SK-N-SH (cell line): Measurements from ENCODE around the gene DOC2A. TPM values are rescaled to one million over a fixed set of nuclear protein-coding genes. Genes with fewer than 3 reads are reported as not detected.

Experiments
- CTCF ChIA-PET: fragments of 300-600, 350-600 bp; formaldehyde crosslinking; extraction: SDS; loops from one replicate; lab custom pipeline; 2021; lab: Yijun Ruan, JAX
- POLR2A ChIA-PET: fragments of 350-600 bp; sonication (Branson Sonifier 250); formaldehyde crosslinking; extraction: SDS; loops from one replicate; lab custom pipeline; 2020; ENCODE audit warnings: antibody characterized with exemption, inconsistent platforms; lab: Yijun Ruan, JAX
- DNase-seq: peaks from one replicate; pipeline ENCODE4 v3.0.0; 2012
- H2AFZ ChIP-seq: fragments of 200-600 bp; sonication (generic); 2 replicates; pipeline ENCODE4 v1.8.1; 2016; ENCODE audit warnings: antibody characterized with exemption, mild to moderate bottlenecking, low read depth
- H3F3A ChIP-seq: fragments of 200-600 bp; sonication (generic); replicated peaks from 2 replicates; pipeline ENCODE3; 2016; ENCODE audit warnings: antibody characterized with exemption, mild to moderate bottlenecking; ENCODE audit not compliant: insufficient read depth
- H3K27ac ChIP-seq, 2 experiments: fragments of 200-500 bp in 1 of 2; fragments of 200-600 bp in 1 of 2; sonication (Bioruptor generic) in 1 of 2; sonication (generic), shearing (Covaris generic) in 1 of 2; 2 replicates each; pipeline versions ENCODE4 v1.5.1 to v1.6.1; 2014 to 2016; ENCODE audit warnings: low read depth in 2 of 2, inconsistent platforms in 1 of 2, low read length in 1 of 2, mild to moderate bottlenecking in 1 of 2, mixed read lengths in 1 of 2
- H3K27me3 ChIP-seq: fragments of 200-600 bp; sonication (generic), shearing (Covaris generic); 2 replicates; pipeline ENCODE4 v1.6.1; 2016; ENCODE audit warnings: mixed run types; ENCODE audit not compliant: insufficient read depth
- H3K36me3 ChIP-seq, 2 experiments: fragments of 200-500 bp in 1 of 2; fragments of 200-600 bp in 1 of 2; sonication (Bioruptor generic) in 1 of 2; sonication (generic) in 1 of 2; replicated peaks in 1 of 2; 2 replicates each; pipeline versions ENCODE3 to v1.5.1; 2014 to 2016; ENCODE audit warnings: low read length in 1 of 2, mild to moderate bottlenecking in 1 of 2; ENCODE audit not compliant: insufficient read depth in 2 of 2, control insufficient read depth in 1 of 2
- H3K4me1 ChIP-seq, 2 experiments: fragments of 200-500 bp in 1 of 2; fragments of 200-600 bp in 1 of 2; sonication (Bioruptor generic) in 1 of 2; sonication (generic), shearing (Covaris generic) in 1 of 2; 2 replicates each; pipeline versions ENCODE4 v1.5.1 to v1.6.1; 2014 to 2016; ENCODE audit warnings: low read depth in 1 of 2, low read length in 1 of 2, mixed run types in 1 of 2; ENCODE audit not compliant: insufficient read depth in 2 of 2, control insufficient read depth in 1 of 2
- H3K4me2 ChIP-seq: fragments of 200-600 bp; sonication (generic), shearing (Covaris generic); 2 replicates; pipeline ENCODE4 v1.6.1; 2017; ENCODE audit warnings: mixed run types
- H3K4me3 ChIP-seq, 2 experiments: fragments of 200-500 bp in 1 of 2; fragments of 200-600 bp in 1 of 2; sonication (Bioruptor generic) in 1 of 2; sonication (generic), shearing (Covaris generic) in 1 of 2; 2 replicates each; pipeline versions ENCODE4 v1.5.1 to v1.8.1; 2014 to 2016; ENCODE audit warnings: low read depth in 2 of 2, inconsistent platforms in 1 of 2, low read length in 1 of 2, mild to moderate bottlenecking in 1 of 2, mixed read lengths in 1 of 2, moderate library complexity in 1 of 2
- H3K79me2 ChIP-seq: fragments of 200-600 bp; sonication (generic); 2 replicates; pipeline ENCODE4 v1.8.1; 2017; ENCODE audit warnings: mild to moderate bottlenecking; ENCODE audit not compliant: insufficient read depth
- H3K9ac ChIP-seq: fragments of 200-600 bp; sonication (generic); 2 replicates; pipeline ENCODE4 v1.6.1; 2017; ENCODE audit warnings: mixed run types
- H3K9me2 ChIP-seq: fragments of 200-600 bp; sonication (generic); 2 replicates; pipeline ENCODE4 v1.6.1; 2017; ENCODE audit warnings: mixed run types
- H3K9me3 ChIP-seq: fragments of 200-600 bp; sonication (generic); 2 replicates; pipeline ENCODE4 v1.6.1; 2017; ENCODE audit warnings: mixed run types, mild to moderate bottlenecking, moderate library complexity
- H4K20me1 ChIP-seq: fragments of 200-600 bp; sonication (generic); 2 replicates; pipeline ENCODE4 v1.6.1; 2017; ENCODE audit warnings: mild to moderate bottlenecking, mixed run types; ENCODE audit not compliant: insufficient read depth
- CHD2 ChIP-seq: fragments of 150-350 bp; IDR thresholded peaks from 2 replicates; pipeline ENCODE4 v1.6.1; 2018; ENCODE audit warnings: low read length; ENCODE audit not compliant: partially characterized antibody
- FOSL2 ChIP-seq: IDR thresholded peaks from 2 replicates; pipeline ENCODE4 v1.4.0; 2012; ENCODE audit warnings: low read depth, mild to moderate bottlenecking, moderate library complexity, borderline replicate concordance
- GATA2 ChIP-seq: sonication (generic); formaldehyde crosslinking; IDR thresholded peaks from 2 replicates; pipeline ENCODE4 v1.5.0; 2020; ENCODE audit warnings: mild to moderate bottlenecking, missing genetic modification reagents
- JUND ChIP-seq: IDR thresholded peaks from 2 replicates; pipeline ENCODE4 v1.4.0; 2012
- MEF2A ChIP-seq: IDR thresholded peaks from 2 replicates; pipeline ENCODE4 v1.4.0; 2012; ENCODE audit warnings: low read depth, borderline replicate concordance
- MXI1 ChIP-seq: IDR thresholded peaks from 2 replicates; pipeline ENCODE4 v1.6.1; 2012; ENCODE audit warnings: mild to moderate bottlenecking, low read depth, low read length, improper control_type of control experiment
- NRF1 ChIP-seq: IDR thresholded peaks from 2 replicates; pipeline ENCODE4 v1.6.1; 2012; ENCODE audit warnings: low read depth, mild to moderate bottlenecking, low read length
- POLR2AphosphoS5 ChIP-seq: IDR thresholded peaks from 2 replicates; pipeline ENCODE4 v1.6.1; 2012; ENCODE audit warnings: low read depth, low read length
- RCOR1 ChIP-seq: fragments of 150-350 bp; IDR thresholded peaks from 2 replicates; pipeline ENCODE4 v1.6.1; 2017; ENCODE audit warnings: antibody characterized with exemption, low read length
- RFX5 ChIP-seq: IDR thresholded peaks from 2 replicates; pipeline ENCODE4 v1.6.1; 2012; ENCODE audit warnings: mild to moderate bottlenecking, improper control_type of control experiment, low read length
- RXRA ChIP-seq: IDR thresholded peaks from 2 replicates; pipeline ENCODE4 v1.4.0; 2012; ENCODE audit warnings: low read depth, mild to moderate bottlenecking, borderline replicate concordance
- TCF12 ChIP-seq: IDR thresholded peaks from 2 replicates; pipeline ENCODE4 v1.4.0; 2012
- TEAD4 ChIP-seq: IDR thresholded peaks from 2 replicates; pipeline ENCODE4 v1.4.0; 2012; ENCODE audit warnings: mild to moderate bottlenecking, borderline replicate concordance; ENCODE audit not compliant: insufficient read depth
- whole genome bisulfite sequencing: methylation state at CpG from one replicate; pipeline ENCODE4 v1.1.6; 2017; ENCODE audit warnings: low lambda C conversion rate; 5-methylcytosine and 5-hydroxymethylcytosine counted together
- polyA plus RNA-seq, 3 experiments: library from polyadenylated mRNA; depleted of rRNA; stranded (reverse); fragments of >200 nt; gene quantifications; 2 replicates each; pipeline ENCODE4 v1.2.3, GENCODE V29; 2012
- TF ChIP-seq, protein P1 (sequence below): fragments of 200-600 bp; sonication (generic); IDR thresholded peaks from 2 replicates; pipeline ENCODE4 v1.6.1; 2017; ENCODE audit warnings: antibody characterized with exemption, mild to moderate bottlenecking, moderate library complexity
- TF ChIP-seq, protein P2 (sequence below): fragments of 150-350 bp; IDR thresholded peaks from 2 replicates; pipeline ENCODE4 v1.6.1; 2016; ENCODE audit warnings: mild to moderate bottlenecking, low read depth, low read length
- TF ChIP-seq, protein P3 (sequence below): IDR thresholded peaks from 2 replicates; pipeline ENCODE4 v1.4.0; 2012; ENCODE audit warnings: low read depth, borderline replicate concordance
- TF ChIP-seq, protein P4 (sequence below): IDR thresholded peaks from 2 replicates; pipeline ENCODE4 v1.4.0; 2012; ENCODE audit warnings: low read depth

The DOC2A gene
- polyA plus RNA-seq, 1 of the 3 experiments (the other 2 are of a cell fraction), result 10.4 TPM

DNA sequence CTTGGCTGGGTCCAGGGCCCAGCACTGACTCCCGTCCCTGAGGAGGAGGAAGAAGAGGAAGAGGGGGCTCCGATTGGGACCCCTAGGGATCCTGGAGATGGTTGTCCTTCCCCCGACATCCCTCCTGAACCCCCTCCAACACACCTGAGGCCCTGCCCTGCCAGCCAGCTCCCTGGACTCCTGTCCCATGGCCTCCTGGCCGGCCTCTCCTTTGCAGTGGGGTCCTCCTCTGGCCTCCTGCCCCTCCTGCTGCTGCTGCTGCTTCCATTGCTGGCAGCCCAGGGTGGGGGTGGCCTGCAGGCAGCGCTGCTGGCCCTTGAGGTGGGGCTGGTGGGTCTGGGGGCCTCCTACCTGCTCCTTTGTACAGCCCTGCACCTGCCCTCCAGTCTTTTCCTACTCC is 23.9 kb downstream of the DOC2A start:
- H3K4me1 ChIP-seq, result no peaks in the 10 kb centered on the region
- CTCF ChIA-PET, result interaction anchor here (3.4 kb wide), 1 partner anchor 10 kb away, joined by 13 read pairs; no protein-coding TSS in a partner anchor
- H3K9me3 ChIP-seq, result no peaks in the 10 kb centered on the region
- no peak overlapping the region for H3K4me3 ChIP-seq
- no peak overlapping the region for H3K9ac ChIP-seq
- no peak for DNase-seq
- POLR2A ChIA-PET, result interaction anchor here (3.2 kb wide), 1 partner anchor 11 kb away, joined by 7 read pairs; no protein-coding TSS in a partner anchor
- no peak overlapping the region for H3K27ac ChIP-seq
- H3K79me2 ChIP-seq, result no peaks in the 10 kb centered on the region
- H4K20me1 ChIP-seq, result no peaks in the 10 kb centered on the region
- TF ChIP-seq RCOR1, result no peak
- no peak for TF ChIP-seq MXI1
- TF ChIP-seq, protein P1, sequence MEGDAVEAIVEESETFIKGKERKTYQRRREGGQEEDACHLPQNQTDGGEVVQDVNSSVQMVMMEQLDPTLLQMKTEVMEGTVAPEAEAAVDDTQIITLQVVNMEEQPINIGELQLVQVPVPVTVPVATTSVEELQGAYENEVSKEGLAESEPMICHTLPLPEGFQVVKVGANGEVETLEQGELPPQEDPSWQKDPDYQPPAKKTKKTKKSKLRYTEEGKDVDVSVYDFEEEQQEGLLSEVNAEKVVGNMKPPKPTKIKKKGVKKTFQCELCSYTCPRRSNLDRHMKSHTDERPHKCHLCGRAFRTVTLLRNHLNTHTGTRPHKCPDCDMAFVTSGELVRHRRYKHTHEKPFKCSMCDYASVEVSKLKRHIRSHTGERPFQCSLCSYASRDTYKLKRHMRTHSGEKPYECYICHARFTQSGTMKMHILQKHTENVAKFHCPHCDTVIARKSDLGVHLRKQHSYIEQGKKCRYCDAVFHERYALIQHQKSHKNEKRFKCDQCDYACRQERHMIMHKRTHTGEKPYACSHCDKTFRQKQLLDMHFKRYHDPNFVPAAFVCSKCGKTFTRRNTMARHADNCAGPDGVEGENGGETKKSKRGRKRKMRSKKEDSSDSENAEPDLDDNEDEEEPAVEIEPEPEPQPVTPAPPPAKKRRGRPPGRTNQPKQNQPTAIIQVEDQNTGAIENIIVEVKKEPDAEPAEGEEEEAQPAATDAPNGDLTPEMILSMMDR, result no peak
- no peak for TF ChIP-seq MEF2A
- no peak for TF ChIP-seq TCF12
- no peak for TF ChIP-seq RFX5
- no peak for TF ChIP-seq NRF1
- no peak for TF ChIP-seq POLR2AphosphoS5
- TF ChIP-seq, protein P2, sequence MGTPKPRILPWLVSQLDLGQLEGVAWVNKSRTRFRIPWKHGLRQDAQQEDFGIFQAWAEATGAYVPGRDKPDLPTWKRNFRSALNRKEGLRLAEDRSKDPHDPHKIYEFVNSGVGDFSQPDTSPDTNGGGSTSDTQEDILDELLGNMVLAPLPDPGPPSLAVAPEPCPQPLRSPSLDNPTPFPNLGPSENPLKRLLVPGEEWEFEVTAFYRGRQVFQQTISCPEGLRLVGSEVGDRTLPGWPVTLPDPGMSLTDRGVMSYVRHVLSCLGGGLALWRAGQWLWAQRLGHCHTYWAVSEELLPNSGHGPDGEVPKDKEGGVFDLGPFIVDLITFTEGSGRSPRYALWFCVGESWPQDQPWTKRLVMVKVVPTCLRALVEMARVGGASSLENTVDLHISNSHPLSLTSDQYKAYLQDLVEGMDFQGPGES, result no peak
- no peak for TF ChIP-seq RXRA
- TF ChIP-seq, protein P3, sequence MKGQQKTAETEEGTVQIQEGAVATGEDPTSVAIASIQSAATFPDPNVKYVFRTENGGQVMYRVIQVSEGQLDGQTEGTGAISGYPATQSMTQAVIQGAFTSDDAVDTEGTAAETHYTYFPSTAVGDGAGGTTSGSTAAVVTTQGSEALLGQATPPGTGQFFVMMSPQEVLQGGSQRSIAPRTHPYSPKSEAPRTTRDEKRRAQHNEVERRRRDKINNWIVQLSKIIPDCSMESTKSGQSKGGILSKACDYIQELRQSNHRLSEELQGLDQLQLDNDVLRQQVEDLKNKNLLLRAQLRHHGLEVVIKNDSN, result no peak
- TF ChIP-seq JUND, result no peak
- no peak for TF ChIP-seq CHD2
- TF ChIP-seq, protein P4, sequence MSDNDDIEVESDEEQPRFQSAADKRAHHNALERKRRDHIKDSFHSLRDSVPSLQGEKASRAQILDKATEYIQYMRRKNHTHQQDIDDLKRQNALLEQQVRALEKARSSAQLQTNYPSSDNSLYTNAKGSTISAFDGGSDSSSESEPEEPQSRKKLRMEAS, result no peak
- no peak for TF ChIP-seq GATA2
- no peak for TF ChIP-seq TEAD4
- TF ChIP-seq FOSL2, result no peak
- no peaks in the 10 kb centered on the region for H3K27me3 ChIP-seq
- WGBS, result no CpG with 5 or more reads among the region's 5 CpGs
- H3F3A ChIP-seq, result no peaks in the 10 kb centered on the region
- H3K4me2 ChIP-seq, result no peak overlapping the region
- H2AFZ ChIP-seq, result no peak overlapping the region
- H3K9me2 ChIP-seq, result no peaks in the 10 kb centered on the region
- peaks cover 21 to 96% of the 10 kb centered on the region in 2 experiments for H3K36me3 ChIP-seq
